Activated CD8-positive, alpha-beta T cell treated with anti-CD3 and anti-CD28 coated beads for 36 hours (primary cell): Measurements from ENCODE around the gene CBX7. TPM values are rescaled to one million over a fixed set of nuclear protein-coding genes. Genes with fewer than 3 reads are reported as not detected.

Experiments
- ATAC-seq: fragments of 200-7000 bp; cut with Tn5 transposase; one replicate; pipeline ENCODE4 v1.10.0; 2021; ENCODE audit warnings: mild to moderate bottlenecking, moderate library complexity
- CTCF ChIA-PET: fragments of 350-600 bp; sonication (Branson Sonifier 250); formaldehyde crosslinking; loops from one replicate; lab custom pipeline; 2021; ENCODE audit warnings: antibody characterized with exemption; lab: Charles Lee
- POLR2A ChIA-PET: fragments of 350-600 bp; sonication (Branson Sonifier 250); formaldehyde crosslinking; loops from one replicate; lab custom pipeline; 2021; ENCODE audit warnings: antibody characterized with exemption; lab: Charles Lee
- DNase-seq: peaks from one replicate; pipeline ENCODE4 v3.0.0-alpha.2; 2020
- H3K27ac Mint-ChIP-seq: one replicate; pipeline ENCODE4 v1.8.0; 2021; ENCODE audit warnings: mild to moderate bottlenecking, mixed read lengths
- H3K27me3 Mint-ChIP-seq: one replicate; pipeline ENCODE4 v1.8.0; 2021; ENCODE audit warnings: mixed read lengths
- H3K36me3 Mint-ChIP-seq: one replicate; pipeline ENCODE4 v1.8.0; 2021; ENCODE audit warnings: low read depth, mixed read lengths
- H3K4me1 Mint-ChIP-seq: one replicate; pipeline ENCODE4 v1.8.0; 2021; ENCODE audit warnings: low read depth, mixed read lengths
- H3K4me3 Mint-ChIP-seq: one replicate; pipeline ENCODE4 v1.8.0; 2021; ENCODE audit warnings: mild to moderate bottlenecking, moderate library complexity, mixed read lengths
- H3K9me3 Mint-ChIP-seq: one replicate; pipeline ENCODE4 v1.8.0; 2021; ENCODE audit warnings: mixed read lengths
- CTCF ChIP-seq: fragments of 200-600 bp; IDR thresholded peaks from one replicate; pipeline ENCODE4 v1.8.0; 2022; ENCODE audit warnings: antibody characterized with exemption, mild to moderate bottlenecking
- intact Hi-C: fragments of 100-400 bp; cut with micrococcal nuclease; formaldehyde crosslinking; loops from one replicate; pipeline ENCODE4 v1.10.0; 2022
- total RNA-seq, 2 experiments: library from RNA; stranded (reverse); gene quantifications; one replicate each; pipeline ENCODE4 v1.2.3, GENCODE V29; 2021

CBX7 gene
- total RNA-seq, 2 experiments from 2014 or later, result 23.6 to 25.0 TPM

GRCh38 chr22:39134366-39135091 is 18.0 kb downstream of the CBX7 start:
- ATAC-seq (no peak), DNase-seq (no peak)
- Mint-ChIP-seq H3K27ac (no peak overlapping the region), H3K9me3 (no peaks in the 10 kb centered on the region), H3K36me3 (peaks cover 2% of the 10 kb centered on the region), H3K27me3 (no peaks in the 10 kb centered on the region), H3K4me3 (no peak overlapping the region), H3K4me1 (peaks cover 4% of the 10 kb centered on the region)
- ChIA-PET POLR2A (interaction anchor here (1.1 kb wide), 1 partner anchor 10 kb away, joined by 3 read pairs; no protein-coding TSS in a partner anchor), CTCF (interaction anchor here (0.7 to 2.7 kb wide), 14 partner anchors 9 to 263 kb away, joined by 3 to 16 read pairs (median 4); no protein-coding TSS in a partner anchor)
- TF ChIP-seq CTCF, result no peak
- intact Hi-C loops, result no loop called here

- no peaks in the 10 kb centered on the region for H3K27me3 Mint-ChIP-seq
- POLR2A ChIA-PET, result interaction anchor here (1.1 kb wide), 1 partner anchor 10 kb away, joined by 3 read pairs; no protein-coding TSS in a partner anchor
- no peak for DNase-seq
- intact Hi-C loops, result no loop called here
- H3K27ac Mint-ChIP-seq, result no peak overlapping the region
- H3K4me1 Mint-ChIP-seq, result peaks cover 4% of the 10 kb centered on the region
- no peaks in the 10 kb centered on the region for H3K9me3 Mint-ChIP-seq
- no peak for ATAC-seq
- H3K36me3 Mint-ChIP-seq, result peaks cover 2% of the 10 kb centered on the region
- CTCF ChIA-PET, result interaction anchor here (0.8 to 2.7 kb wide), 5 partner anchors 9 to 178 kb away, joined by 3 to 16 read pairs (median 5); no protein-coding TSS in a partner anchor
- H3K4me3 Mint-ChIP-seq, result no peak overlapping the region
- TF ChIP-seq CTCF, result no peak
Observed at GRCh38 chr22:39133871-39134270, 18.6 kb downstream of the CBX7 start.

DNA sequence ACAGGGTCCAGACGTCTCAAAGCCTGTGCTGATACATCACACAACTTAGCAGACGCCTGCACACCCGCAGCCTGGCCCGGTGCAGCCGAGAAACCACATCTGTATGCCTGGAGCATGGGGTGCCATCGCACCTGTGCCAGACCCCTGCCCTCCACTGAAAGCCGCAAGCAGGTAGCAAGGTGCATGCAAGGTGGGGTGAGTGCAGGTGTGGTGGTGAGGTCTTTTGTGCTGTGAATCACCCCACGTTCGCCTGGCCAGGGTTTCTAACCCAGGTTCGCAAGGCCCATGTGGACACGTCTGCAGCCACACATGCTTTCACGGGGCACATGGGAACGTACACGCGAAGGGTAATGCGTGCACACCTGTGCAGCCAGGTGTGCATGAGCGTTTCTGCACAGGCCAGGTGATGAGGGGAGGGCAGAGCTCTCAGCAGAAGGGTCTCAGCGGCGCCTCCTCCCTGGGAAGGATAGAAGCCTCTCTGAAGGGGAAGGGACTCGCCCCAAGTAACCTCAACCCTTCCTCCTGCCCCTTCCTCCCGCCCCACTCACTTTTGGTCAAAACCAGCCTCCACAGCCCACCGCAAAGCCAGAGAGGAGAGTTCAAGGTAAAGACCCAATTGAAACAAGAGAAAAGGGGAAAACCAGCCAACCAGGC is 19.5 kb downstream of the CBX7 start:
- CTCF ChIA-PET, result no interaction called here

GRCh38 chr22:39132281-39132680 is 20.2 kb downstream of the CBX7 start:
- H3K9me3 Mint-ChIP-seq, result no peaks in the 10 kb centered on the region
- H3K4me3 Mint-ChIP-seq, result no peak overlapping the region
- CTCF ChIA-PET, result no interaction called here
- peaks cover 2% of the 10 kb centered on the region for H3K36me3 Mint-ChIP-seq
- H3K27ac Mint-ChIP-seq, result no peak overlapping the region
- no peak for ATAC-seq
- no peak for TF ChIP-seq CTCF
- intact Hi-C loops, result no loop called here
- POLR2A ChIA-PET, result no interaction called here
- no peaks in the 10 kb centered on the region for H3K27me3 Mint-ChIP-seq
- peaks cover 4% of the 10 kb centered on the region for H3K4me1 Mint-ChIP-seq
- no peak for DNase-seq

More for the DNA sequence above, 19.5 kb downstream of the CBX7 start:
- intact Hi-C loops, result no loop called here
- no peak overlapping the region for H3K27ac Mint-ChIP-seq
- no peak for DNase-seq
- no peak overlapping the region for H3K4me3 Mint-ChIP-seq
- peaks cover 4% of the 10 kb centered on the region for H3K4me1 Mint-ChIP-seq
- peaks cover 2% of the 10 kb centered on the region for H3K36me3 Mint-ChIP-seq
- ATAC-seq, result no peak
- no peaks in the 10 kb centered on the region for H3K9me3 Mint-ChIP-seq
- POLR2A ChIA-PET, result no interaction called here
- H3K27me3 Mint-ChIP-seq, result no peaks in the 10 kb centered on the region
- TF ChIP-seq CTCF, result no peak
